NCI-H1092 (cell line): ENCODE measurements around the gene SFSWAP.
"Not testable (repeated sequence)": the region's sequence is repeated elsewhere in the genome, so short reads cannot be mapped to it uniquely, and the experiment has no call there.

Experiments
- DNase-seq: peaks from one replicate; lab custom pipeline; 2025; lab: John Stamatoyannopoulos, UW

SFSWAP gene

GRCh38 chr12:131679816-131680215, 31.1 kb upstream of the SFSWAP start:
- DNase-seq = not testable (repeated sequence)

GRCh38 chr12:131680392-131681256, 30.3 kb upstream of the SFSWAP start:
- DNase-seq = not testable (repeated sequence)

DNA sequence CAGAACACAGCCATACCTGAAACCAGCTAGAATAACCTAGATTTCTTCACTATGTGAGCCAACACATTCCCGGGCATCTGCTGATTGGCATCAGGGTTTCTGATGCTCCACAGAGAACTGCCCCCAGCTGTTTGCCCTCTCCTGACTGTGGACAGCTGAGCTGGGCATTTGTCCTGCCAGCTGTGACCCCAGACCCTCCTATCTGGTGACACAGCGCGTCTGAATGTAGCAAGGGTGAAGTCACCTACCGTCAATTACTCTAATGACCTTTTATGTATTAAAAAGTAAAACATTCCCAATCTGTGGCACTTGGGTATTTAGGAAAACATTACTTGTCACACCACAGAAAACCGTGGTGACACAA, 29.7 kb upstream of the SFSWAP start:
- DNase-seq = no peak

- not testable (repeated sequence) for DNase-seq
These were observed 29.0 kb upstream of the SFSWAP start for GRCh38 chr12:131681746-131682509.

GRCh38 chr12:131682510-131682895, 28.4 kb upstream of the SFSWAP start:
- no peak for DNase-seq

- no peak for DNase-seq
These were observed 27.4 kb upstream of the SFSWAP start for GRCh38 chr12:131683266-131684014.

- DNase-seq = no peak
These were observed 26.7 kb upstream of the SFSWAP start for GRCh38 chr12:131684015-131684725.

DNA sequence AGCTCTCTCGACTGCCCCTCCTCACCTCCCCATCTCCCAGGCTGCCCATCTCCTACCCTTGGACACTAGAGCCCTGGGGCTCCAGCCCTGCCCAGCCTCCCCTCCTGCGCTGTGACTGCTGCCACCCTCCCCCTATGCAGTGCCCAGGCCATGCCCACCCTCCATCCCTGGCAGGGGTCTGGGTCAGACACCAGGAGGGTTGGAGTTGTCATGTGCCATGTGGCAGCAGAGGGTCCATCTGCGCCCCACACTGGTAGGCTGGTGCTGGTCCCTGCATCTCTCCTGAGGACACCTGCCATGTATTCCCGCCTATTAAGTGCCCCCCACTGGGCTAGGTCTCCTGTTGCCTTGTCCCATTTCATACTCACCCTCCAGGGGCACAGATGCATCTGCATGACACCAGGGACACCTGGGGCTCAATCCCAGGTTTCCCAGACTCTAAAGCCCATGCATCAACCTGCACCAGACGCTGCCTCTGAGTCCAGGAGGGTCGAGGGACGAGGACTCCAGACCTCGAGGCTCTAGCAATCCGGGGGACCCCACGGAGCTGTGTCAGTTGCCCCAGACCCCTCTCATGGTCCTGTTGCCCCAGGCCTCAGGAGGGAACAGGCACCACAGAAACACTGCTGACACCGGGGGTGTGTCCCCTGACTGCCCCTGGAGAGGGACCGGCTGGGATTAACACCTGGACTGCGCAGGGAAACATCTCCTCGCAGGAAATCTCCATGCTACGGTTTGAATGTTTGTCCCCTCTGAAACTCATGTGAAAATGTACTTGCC, 23.4 kb upstream of the SFSWAP start:
- DNase-seq = no peak

- no peak for DNase-seq
These were observed 22.6 kb upstream of the SFSWAP start for GRCh38 chr12:131688131-131688844.

DNA sequence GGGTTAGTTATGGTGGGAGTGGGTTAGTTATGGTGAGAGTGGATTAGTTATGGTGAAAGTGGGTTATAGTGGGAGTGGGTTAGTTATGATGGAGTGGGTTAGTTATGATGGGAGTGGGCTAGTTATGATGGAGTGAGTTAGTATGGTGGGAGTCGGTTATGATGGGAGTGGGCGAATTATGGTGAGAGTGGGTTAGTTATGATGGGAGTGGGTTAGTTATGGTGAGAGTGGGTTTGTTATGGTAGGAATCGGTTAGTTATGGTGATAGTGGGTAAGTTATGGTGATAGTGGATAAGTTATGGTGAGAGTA, 22.1 kb upstream of the SFSWAP start:
- DNase-seq = no peak

- no peak for DNase-seq
These were observed 20.6 kb upstream of the SFSWAP start for GRCh38 chr12:131690320-131690719.

DNA sequence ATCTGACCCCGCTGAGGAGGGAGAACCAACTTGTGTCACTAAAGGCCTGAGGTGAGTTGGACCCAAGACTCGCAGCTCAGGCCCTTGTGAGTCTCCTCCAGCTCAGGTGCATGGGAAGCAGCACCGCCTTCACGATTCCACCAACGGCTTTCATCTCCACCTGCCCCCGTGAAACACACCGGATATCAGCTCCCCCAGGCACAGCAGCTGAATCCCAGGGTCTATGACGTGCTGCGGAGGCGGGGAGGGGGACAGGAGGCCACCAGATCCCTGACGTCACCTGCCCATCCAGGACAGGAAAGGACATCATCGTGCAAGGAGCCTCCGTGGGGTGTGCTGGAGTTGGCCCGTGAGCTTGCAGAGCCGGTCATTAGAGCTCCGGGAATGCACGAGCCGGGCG, 18.5 kb upstream of the SFSWAP start:
- no peak for DNase-seq

GRCh38 chr12:131693149-131693548, 17.7 kb upstream of the SFSWAP start:
- no peak for DNase-seq

GRCh38 chr12:131694116-131694838, 16.6 kb upstream of the SFSWAP start:
- DNase-seq = no peak

DNA sequence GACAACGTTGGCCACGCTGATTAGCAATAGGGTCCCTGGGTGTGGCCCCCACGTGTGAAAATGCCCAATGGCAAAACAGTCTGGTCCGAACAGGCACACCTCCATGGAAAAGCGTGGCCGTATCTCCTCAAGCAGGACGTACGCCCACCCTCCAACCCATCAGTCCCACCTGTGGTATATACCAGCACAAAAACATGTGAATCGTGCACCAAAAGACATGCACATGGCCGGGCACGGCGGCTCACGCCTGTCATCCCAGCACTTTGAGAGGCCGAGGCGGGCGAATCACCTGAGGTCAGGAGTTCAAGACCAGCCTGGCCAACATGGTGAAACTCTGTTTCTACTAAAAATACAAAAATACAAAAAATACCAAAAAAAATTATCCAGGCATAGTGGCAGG, 14.9 kb upstream of the SFSWAP start:
- no peak for DNase-seq

GRCh38 chr12:131698286-131698685, 12.6 kb upstream of the SFSWAP start:
- no peak for DNase-seq

DNA sequence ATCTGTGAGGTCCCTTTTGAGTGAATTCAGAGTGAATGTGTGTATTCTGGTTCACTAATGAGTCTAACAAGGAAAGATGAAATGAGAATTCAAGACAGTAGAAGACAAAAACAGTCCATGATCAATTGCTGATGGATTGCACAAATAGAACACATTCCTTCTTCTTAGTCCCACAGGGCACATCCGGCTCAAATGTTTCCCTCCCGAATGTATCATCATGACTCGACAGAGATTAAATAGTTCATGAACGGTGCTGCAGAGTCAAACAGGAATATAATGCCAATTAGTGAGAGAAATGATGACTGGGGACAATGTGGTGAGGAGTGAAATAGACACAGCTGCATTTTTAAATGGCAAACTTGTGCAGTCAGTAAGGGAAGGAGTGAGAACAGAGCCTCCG, 11.5 kb upstream of the SFSWAP start:
- no peak for DNase-seq

GRCh38 chr12:131700271-131700670, 10.6 kb upstream of the SFSWAP start:
- no peak for DNase-seq

- DNase-seq = no peak
These were observed 9.0 kb upstream of the SFSWAP start for GRCh38 chr12:131701705-131702572.
